NCI-H146 treated with DMSO at 0.1 percent for 48 hours (cell line): ENCODE data around the gene PTGFRN.
"Not testable (repeated sequence)": the region's sequence is repeated elsewhere in the genome, so short reads cannot be mapped to it uniquely, and the experiment has no call there.

Experiments used
- DNase-seq: peaks from one replicate; lab custom pipeline; 2025; ENCODE audit not compliant: unreplicated experiment; lab: John Stamatoyannopoulos, UW

PTGFRN gene

GRCh38 chr1:116916002-116916401 lies 6.3 kb downstream of the PTGFRN start:
- DNase-seq: no peak

- DNase-seq: no peak
These were observed 7.1 kb downstream of the PTGFRN start for GRCh38 chr1:116916533-116917445.

GRCh38 chr1:116918714-116919357 lies 9.1 kb downstream of the PTGFRN start:
- no peak for DNase-seq

- peak; percentile 23 for DNase-seq
These were observed 10.1 kb downstream of the PTGFRN start for GRCh38 chr1:116919802-116920201.

- DNase-seq: no peak
These were observed 10.5 kb downstream of the PTGFRN start for GRCh38 chr1:116920211-116920610.

GRCh38 chr1:116921301-116921885 lies 11.7 kb downstream of the PTGFRN start:
- no peak for DNase-seq

- DNase-seq: no peak
These were observed 12.2 kb downstream of the PTGFRN start for GRCh38 chr1:116921937-116922336.

GRCh38 chr1:116923421-116923820 lies 13.7 kb downstream of the PTGFRN start:
- no peak for DNase-seq

- no peak for DNase-seq
These were observed 17.5 kb downstream of the PTGFRN start for GRCh38 chr1:116927049-116927798.

- no peak for DNase-seq
These were observed 20.4 kb downstream of the PTGFRN start for GRCh38 chr1:116929961-116930592.

- DNase-seq: no peak
These were observed 21.6 kb downstream of the PTGFRN start for GRCh38 chr1:116931016-116931918.

GRCh38 chr1:116933606-116934515 lies 24.1 kb downstream of the PTGFRN start:
- DNase-seq: no peak

GRCh38 chr1:116934586-116935207 lies 25.0 kb downstream of the PTGFRN start:
- DNase-seq: no peak

GRCh38 chr1:116938216-116938615 lies 28.5 kb downstream of the PTGFRN start:
- DNase-seq: no peak

GRCh38 chr1:116939780-116940543 lies 30.2 kb downstream of the PTGFRN start:
- not testable (repeated sequence) for DNase-seq

- no peak for DNase-seq
These were observed 31.3 kb downstream of the PTGFRN start for GRCh38 chr1:116940814-116941599.

- no peak for DNase-seq
These were observed 32.0 kb downstream of the PTGFRN start for GRCh38 chr1:116941670-116942069.
